WTC11 (cell line): Measurements from ENCODE around the gene CA5B. TPM values are rescaled to one million over a fixed set of nuclear protein-coding genes. Genes with fewer than 3 reads are reported as not detected.

Experiments
- ATAC-seq: fragments of 200-7000 bp; cut with Tn5 transposase; 2 replicates; pipeline ENCODE4 v1.10.0; 2021; ENCODE audit warnings: mild to moderate bottlenecking, moderate library complexity
- CTCF ChIA-PET: fragments of 300-600 bp; sonication (Branson Sonifier 250); formaldehyde crosslinking; loops from one replicate; lab custom pipeline; 2021; ENCODE audit warnings: antibody characterized with exemption; lab: Charles Lee
- POLR2A ChIA-PET: fragments of 350-600 bp; sonication (Branson Sonifier 250); formaldehyde crosslinking; loops from one replicate; lab custom pipeline; 2021; ENCODE audit warnings: antibody characterized with exemption; lab: Charles Lee
- DNase-seq: peaks from one replicate; pipeline ENCODE4 v3.0.0; 2021; ENCODE audit warnings: low spot score
- H3K27ac Mint-ChIP-seq: 2 replicates; pipeline ENCODE4 v1.8.0; 2021; ENCODE audit warnings: mixed read lengths
- H3K27me3 Mint-ChIP-seq: 2 replicates; pipeline ENCODE4 v1.8.0; 2021; ENCODE audit warnings: low read depth, mild to moderate bottlenecking, moderate library complexity, mixed read lengths
- H3K36me3 Mint-ChIP-seq: 2 replicates; pipeline ENCODE4 v1.8.0; 2021; ENCODE audit warnings: mixed read lengths
- H3K4me1 Mint-ChIP-seq: 2 replicates; pipeline ENCODE4 v1.8.0; 2022; ENCODE audit warnings: mixed read lengths
- H3K4me3 Mint-ChIP-seq: 2 replicates; pipeline ENCODE4 v1.8.0; 2021; ENCODE audit warnings: mild to moderate bottlenecking, moderate library complexity, mixed read lengths
- H3K9me3 Mint-ChIP-seq: 2 replicates; pipeline ENCODE4 v1.8.0; 2021; ENCODE audit warnings: mixed read lengths
- ATF3 ChIP-seq: sonication (generic); formaldehyde crosslinking; conservative IDR thresholded peaks from 2 replicates; pipeline ENCODE4 v1.8.1; 2022; ENCODE audit warnings: mild to moderate bottlenecking, missing genetic modification reagents
- ATF6 ChIP-seq: sonication (generic); formaldehyde crosslinking; IDR thresholded peaks from 2 replicates; pipeline ENCODE4 v1.8.1; 2023; ENCODE audit warnings: mild to moderate bottlenecking, missing genetic modification reagents
- CBFB ChIP-seq: sonication (generic); formaldehyde crosslinking; IDR thresholded peaks from 2 replicates; pipeline ENCODE4 v1.8.1; 2022; ENCODE audit warnings: mild to moderate bottlenecking, low read depth, missing genetic modification reagents
- ETV6 ChIP-seq: sonication (generic); formaldehyde crosslinking; IDR thresholded peaks from 2 replicates; pipeline ENCODE4 v1.8.1; 2022; ENCODE audit warnings: mild to moderate bottlenecking, missing genetic modification reagents
- FOXP1 ChIP-seq: sonication (generic); formaldehyde crosslinking; IDR thresholded peaks from 2 replicates; pipeline ENCODE4 v1.8.0; 2022; ENCODE audit warnings: missing genetic modification reagents, mild to moderate bottlenecking, moderate library complexity, borderline replicate concordance
- GABPB1 ChIP-seq: sonication (generic); formaldehyde crosslinking; IDR thresholded peaks from 2 replicates; pipeline ENCODE4 v1.8.1; 2023; ENCODE audit warnings: mild to moderate bottlenecking, missing genetic modification reagents
- HMGXB4 ChIP-seq: sonication (generic); formaldehyde crosslinking; IDR thresholded peaks from 2 replicates; pipeline ENCODE4 v1.8.1; 2023; ENCODE audit warnings: mild to moderate bottlenecking, moderate library complexity, missing genetic modification reagents
- IRF2 ChIP-seq: sonication (generic); formaldehyde crosslinking; IDR thresholded peaks from 2 replicates; pipeline ENCODE4 v1.8.0; 2022; ENCODE audit warnings: low read depth, missing genetic modification reagents, borderline replicate concordance
- MLX ChIP-seq: sonication (generic); formaldehyde crosslinking; IDR thresholded peaks from 2 replicates; pipeline ENCODE4 v1.8.1; 2023; ENCODE audit warnings: mild to moderate bottlenecking, missing genetic modification reagents, moderate library complexity
- NFATC4 ChIP-seq: fragments of 250-450 bp; sonication (Bioruptor Pico); IDR thresholded peaks from 2 replicates; pipeline ENCODE4 v1.9.0; 2021; ENCODE audit warnings: mild to moderate bottlenecking
- PRDM15 ChIP-seq: sonication (generic); formaldehyde crosslinking; IDR thresholded peaks from 2 replicates; pipeline ENCODE4 v1.8.0; 2022; ENCODE audit warnings: missing genetic modification reagents
- RELA ChIP-seq: sonication (generic); formaldehyde crosslinking; IDR thresholded peaks from 2 replicates; pipeline ENCODE4 v1.8.1; 2022; ENCODE audit warnings: missing genetic modification reagents, mild to moderate bottlenecking, borderline replicate concordance
- RORB ChIP-seq: fragments of 250-450 bp; sonication (Bioruptor Pico); IDR thresholded peaks from 2 replicates; pipeline ENCODE4 v1.9.0; 2021; ENCODE audit warnings: mild to moderate bottlenecking
- STAT6 ChIP-seq: sonication (generic); formaldehyde crosslinking; conservative IDR thresholded peaks from 2 replicates; pipeline ENCODE4 v1.8.1; 2023; ENCODE audit warnings: mild to moderate bottlenecking, low read depth, missing genetic modification reagents, moderate library complexity
- TCF7 ChIP-seq: sonication (generic); formaldehyde crosslinking; IDR thresholded peaks from 2 replicates; pipeline ENCODE4 v1.8.0; 2022; ENCODE audit warnings: mild to moderate bottlenecking, low read depth, missing genetic modification reagents, moderate library complexity
- TEAD1 ChIP-seq: sonication (generic); formaldehyde crosslinking; IDR thresholded peaks from 2 replicates; pipeline ENCODE4 v1.8.0; 2022; ENCODE audit warnings: mild to moderate bottlenecking, missing genetic modification reagents
- ZBTB21 ChIP-seq: sonication (generic); formaldehyde crosslinking; IDR thresholded peaks from 2 replicates; pipeline ENCODE4 v1.8.1; 2023; ENCODE audit warnings: mild to moderate bottlenecking, missing genetic modification reagents, borderline replicate concordance
- ZNF138 ChIP-seq: sonication (generic); formaldehyde crosslinking; conservative IDR thresholded peaks from 2 replicates; pipeline ENCODE4 v1.8.1; 2022; ENCODE audit warnings: mild to moderate bottlenecking, moderate library complexity, missing genetic modification reagents
- ZNF219 ChIP-seq: sonication (generic); formaldehyde crosslinking; IDR thresholded peaks from 2 replicates; pipeline ENCODE4 v1.8.0; 2023; ENCODE audit warnings: missing genetic modification reagents, mild to moderate bottlenecking, borderline replicate concordance
- ZNF232 ChIP-seq: sonication (generic); formaldehyde crosslinking; IDR thresholded peaks from 2 replicates; pipeline ENCODE4 v1.8.0; 2022; ENCODE audit warnings: mild to moderate bottlenecking, missing genetic modification reagents
- ZNF512 ChIP-seq: sonication (generic); formaldehyde crosslinking; IDR thresholded peaks from 2 replicates; pipeline ENCODE4 v1.8.1; 2022; ENCODE audit warnings: missing genetic modification reagents, borderline replicate concordance
- total RNA-seq: library from RNA; stranded (reverse); gene quantifications from 3 replicates; pipeline ENCODE4 v1.2.3, GENCODE V29; 2021

CA5B gene
- total RNA-seq, 1 experiment from 2014 or later: 9.0 TPM

- DNase-seq (no peak), ATAC-seq (no peak)
- Mint-ChIP-seq H3K27ac (peak overlapping the region; percentile 29; the same call in 1 of the 2 replicates), H3K4me3 (peak overlapping the region; percentile 54), H3K36me3 (no peaks in the 10 kb centered on the region), H3K4me1 (peaks cover 20% of the 10 kb centered on the region), H3K9me3 (no peaks in the 10 kb centered on the region), H3K27me3 (no peaks in the 10 kb centered on the region)
- TF ChIP-seq GABPB1 (CRISPR knock-in tag) (no peak), TCF7 (CRISPR knock-in tag) (no peak), TEAD1 (no peak), ZNF232 (CRISPR knock-in tag) (no peak), ETV6 (no peak), HMGXB4 (no peak), NFATC4 (CRISPR knock-in tag) (no peak), RORB (CRISPR knock-in tag) (no peak), ATF3 (CRISPR knock-in tag) (no peak), IRF2 (CRISPR knock-in tag) (no peak), ATF6 (CRISPR knock-in tag) (no peak), CBFB (CRISPR knock-in tag) (no peak), ZBTB21 (CRISPR knock-in tag) (no peak), RELA (no peak), MLX (CRISPR knock-in tag) (no peak), ZNF512 (CRISPR knock-in tag) (no peak)
- ChIA-PET POLR2A (interaction anchor here (0.5 kb wide), 1 partner anchor 34 kb away, joined by 4 read pairs; no protein-coding TSS in a partner anchor), CTCF (interaction anchor here (0.6 to 1.4 kb wide), 6 partner anchors 14 to 933 kb away, joined by 3 to 4 read pairs (median 3); no protein-coding TSS in a partner anchor)
These were observed 696 bp upstream of the CA5B start for GRCh38 chrX:15737190-15737958.

GRCh38 chrX:15739886-15740285 is 1.8 kb downstream of the CA5B start:
- Mint-ChIP-seq H3K9me3 (no peaks in the 10 kb centered on the region), H3K27ac (no peak overlapping the region), H3K4me3 (no peak overlapping the region), H3K27me3 (no peaks in the 10 kb centered on the region)
- DNase-seq: no peak
- ATAC-seq: no peak
- TF ChIP-seq ZNF219 (CRISPR knock-in tag): no peak
- TF ChIP-seq PRDM15 (CRISPR knock-in tag): no peak
- no peak for TF ChIP-seq ZNF138
- TF ChIP-seq TCF7 (CRISPR knock-in tag): no peak
- no peak for TF ChIP-seq STAT6
- TF ChIP-seq FOXP1 (CRISPR knock-in tag): no peak
- TF ChIP-seq, all 79 proteins: peak for 0
- peaks cover 26% of the 10 kb centered on the region for H3K4me1 Mint-ChIP-seq
- no peaks in the 10 kb centered on the region for H3K36me3 Mint-ChIP-seq
- POLR2A ChIA-PET: no interaction called here
- CTCF ChIA-PET: no interaction called here
